Measurements from ENCODE around the gene SHISAL1. TPM values are rescaled to one million over a fixed set of nuclear protein-coding genes. Genes with fewer than 3 reads are reported as not detected.

The SHISAL1 gene
- total RNA-seq, 1 experiment from 2014 or later, result not detected

DNA sequence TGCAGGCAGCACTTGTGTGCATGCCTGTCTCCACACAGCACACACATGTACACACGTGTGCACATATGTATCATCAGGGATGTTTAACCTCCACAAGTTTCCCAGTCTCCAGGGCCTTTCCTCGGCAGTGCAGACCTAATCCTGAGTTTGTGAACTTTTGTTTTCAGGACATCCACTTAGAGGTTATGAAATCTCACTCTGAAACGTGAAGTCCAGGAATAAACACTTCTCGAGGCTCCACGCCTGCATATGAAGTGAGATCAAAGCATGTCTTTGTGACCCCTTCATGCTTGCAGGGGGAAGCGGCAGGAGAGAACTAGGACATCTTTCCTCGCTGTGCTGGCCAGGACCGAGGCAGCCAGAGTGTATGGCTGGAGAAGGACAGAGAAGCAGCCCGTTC lies 3.1 kb downstream of the SHISAL1 start:
- Histone ChIP-seq H3K36me3 (ENCODE audit: control insufficient read depth, insufficient read depth, low read length) (no peaks in the 10 kb centered on the region), H3K9me3 (no peaks in the 10 kb centered on the region), H3K4me3 (ENCODE audit: low read depth, low read length) (no peak overlapping the region), H3K4me1 (no peaks in the 10 kb centered on the region), H3K27me3 (replicated peaks; ENCODE audit: control insufficient read depth, insufficient read depth, low read length) (no peaks in the 10 kb centered on the region)
- ChIA-PET CTCF (no interaction called here), POLR2A (no interaction called here)
- Mint-ChIP-seq H3K27ac (ENCODE audit: unreplicated experiment) (no peak overlapping the region), H3K9me3 (ENCODE audit: unreplicated experiment) (no peaks in the 10 kb centered on the region), H3K4me1 (ENCODE audit: low read depth, unreplicated experiment) (no peaks in the 10 kb centered on the region), H3K4me3 (ENCODE audit: unreplicated experiment) (no peak overlapping the region), H3K27me3 (ENCODE audit: insufficient read depth, unreplicated experiment) (peaks cover 4% of the 10 kb centered on the region), H3K36me3 (ENCODE audit: insufficient read depth, unreplicated experiment) (no peaks in the 10 kb centered on the region)
- intact Hi-C loops (cut with micrococcal nuclease; ENCODE audit: unreplicated experiment), result no loop called here
- BruUV-seq (replicated peaks), result no TSS peak
- TF ChIP-seq, protein P1, sequence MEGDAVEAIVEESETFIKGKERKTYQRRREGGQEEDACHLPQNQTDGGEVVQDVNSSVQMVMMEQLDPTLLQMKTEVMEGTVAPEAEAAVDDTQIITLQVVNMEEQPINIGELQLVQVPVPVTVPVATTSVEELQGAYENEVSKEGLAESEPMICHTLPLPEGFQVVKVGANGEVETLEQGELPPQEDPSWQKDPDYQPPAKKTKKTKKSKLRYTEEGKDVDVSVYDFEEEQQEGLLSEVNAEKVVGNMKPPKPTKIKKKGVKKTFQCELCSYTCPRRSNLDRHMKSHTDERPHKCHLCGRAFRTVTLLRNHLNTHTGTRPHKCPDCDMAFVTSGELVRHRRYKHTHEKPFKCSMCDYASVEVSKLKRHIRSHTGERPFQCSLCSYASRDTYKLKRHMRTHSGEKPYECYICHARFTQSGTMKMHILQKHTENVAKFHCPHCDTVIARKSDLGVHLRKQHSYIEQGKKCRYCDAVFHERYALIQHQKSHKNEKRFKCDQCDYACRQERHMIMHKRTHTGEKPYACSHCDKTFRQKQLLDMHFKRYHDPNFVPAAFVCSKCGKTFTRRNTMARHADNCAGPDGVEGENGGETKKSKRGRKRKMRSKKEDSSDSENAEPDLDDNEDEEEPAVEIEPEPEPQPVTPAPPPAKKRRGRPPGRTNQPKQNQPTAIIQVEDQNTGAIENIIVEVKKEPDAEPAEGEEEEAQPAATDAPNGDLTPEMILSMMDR (IDR thresholded peaks at IDR 0.05; ENCODE audit: insufficient read depth in 1 of 2, low read depth in 1 of 2, low read length in 1 of 2, severe bottlenecking in 1 of 2, unreplicated experiment in 1 of 2), result no peak
- DNase-seq, result no peak

DNA sequence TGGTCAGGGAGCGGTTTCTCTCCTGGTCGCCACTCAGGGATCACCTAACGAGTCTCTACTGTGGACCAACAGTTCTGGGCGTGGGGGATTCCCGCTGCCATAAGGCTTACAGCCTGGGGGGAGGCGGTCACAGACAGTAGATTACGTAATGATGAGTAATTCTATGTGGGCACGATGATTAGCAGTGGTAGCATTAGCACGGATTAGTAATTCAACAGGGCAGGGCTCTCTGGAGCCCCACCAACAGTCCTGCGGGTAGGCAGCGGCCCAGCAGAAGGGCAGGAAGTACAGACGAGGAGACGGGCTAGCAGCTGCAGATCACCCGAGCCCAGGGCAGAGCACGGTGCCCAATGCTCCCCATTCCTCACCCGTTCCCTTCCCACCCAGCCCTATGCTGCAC lies 3.6 kb downstream of the SHISAL1 start:
- DNase-seq, result no peak
- Histone ChIP-seq H3K9me3 (no peaks in the 10 kb centered on the region), H3K36me3 (ENCODE audit: control insufficient read depth, insufficient read depth, low read length) (no peaks in the 10 kb centered on the region), H3K4me1 (no peaks in the 10 kb centered on the region), H3K4me3 (ENCODE audit: low read depth, low read length) (no peak overlapping the region), H3K27me3 (replicated peaks; ENCODE audit: control insufficient read depth, insufficient read depth, low read length) (no peaks in the 10 kb centered on the region)
- intact Hi-C loops (cut with micrococcal nuclease; ENCODE audit: unreplicated experiment), result no loop called here
- Mint-ChIP-seq H3K4me3 (ENCODE audit: unreplicated experiment) (no peak overlapping the region), H3K36me3 (ENCODE audit: insufficient read depth, unreplicated experiment) (no peaks in the 10 kb centered on the region), H3K27me3 (ENCODE audit: insufficient read depth, unreplicated experiment) (peaks cover 4% of the 10 kb centered on the region), H3K4me1 (ENCODE audit: low read depth, unreplicated experiment) (no peaks in the 10 kb centered on the region), H3K27ac (ENCODE audit: unreplicated experiment) (no peak overlapping the region), H3K9me3 (ENCODE audit: unreplicated experiment) (no peaks in the 10 kb centered on the region)
- ChIA-PET POLR2A (no interaction called here), CTCF (no interaction called here)
- BruUV-seq (replicated peaks), result no TSS peak
- TF ChIP-seq, protein P1 (IDR thresholded peaks at IDR 0.05; ENCODE audit: insufficient read depth in 1 of 2, low read depth in 1 of 2, low read length in 1 of 2, severe bottlenecking in 1 of 2, unreplicated experiment in 1 of 2), result no peak

DNA sequence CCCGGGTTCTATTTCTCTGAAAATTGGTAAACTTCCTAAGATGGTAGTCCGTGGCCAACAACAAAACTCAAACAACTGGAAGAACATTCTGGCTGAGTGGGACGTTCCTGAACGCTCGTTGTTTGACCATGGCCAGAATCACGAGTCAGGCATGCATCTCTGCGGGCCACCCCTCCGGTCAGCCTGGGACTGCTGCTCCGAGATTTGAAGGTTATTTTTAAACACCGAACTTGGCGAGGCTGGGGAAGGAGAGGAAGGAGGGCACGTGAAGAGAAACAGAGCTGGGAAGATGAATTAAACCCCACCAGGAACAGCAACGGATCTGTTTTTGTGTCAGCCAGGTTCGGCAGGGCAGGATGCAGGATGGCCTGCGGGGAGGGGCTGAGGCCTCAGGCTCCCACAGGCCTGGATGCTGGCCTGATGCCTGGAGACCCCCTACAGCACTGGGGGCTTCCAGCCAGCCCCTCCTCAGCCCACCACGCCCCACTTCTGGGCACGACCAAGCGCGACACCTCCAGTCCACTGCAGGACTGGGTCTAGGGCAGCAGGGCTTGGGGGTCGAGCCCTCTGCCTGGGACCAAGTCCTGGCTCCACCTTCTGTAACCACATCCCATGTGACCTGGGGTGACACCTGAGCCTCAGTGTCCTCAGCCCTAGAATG lies 5.1 kb downstream of the SHISAL1 start:
- no peak overlapping the region for H3K27ac Mint-ChIP-seq (ENCODE audit: unreplicated experiment)
- Histone ChIP-seq H3K4me1 (no peaks in the 10 kb centered on the region), H3K9me3 (no peaks in the 10 kb centered on the region), H3K4me3 (ENCODE audit: low read depth, low read length) (no peak overlapping the region), H3K36me3 (ENCODE audit: control insufficient read depth, insufficient read depth, low read length) (no peaks in the 10 kb centered on the region), H3K27me3 (replicated peaks; ENCODE audit: control insufficient read depth, insufficient read depth, low read length) (no peaks in the 10 kb centered on the region)
- peaks cover 4% of the 10 kb centered on the region for H3K27me3 Mint-ChIP-seq (ENCODE audit: insufficient read depth, unreplicated experiment)
- H3K4me1 Mint-ChIP-seq (ENCODE audit: low read depth, unreplicated experiment), result no peaks in the 10 kb centered on the region
- no TSS peak for BruUV-seq (replicated peaks)
- intact Hi-C loops (cut with micrococcal nuclease; ENCODE audit: unreplicated experiment), result no loop called here
- H3K36me3 Mint-ChIP-seq (ENCODE audit: insufficient read depth, unreplicated experiment), result no peaks in the 10 kb centered on the region
- H3K4me3 Mint-ChIP-seq (ENCODE audit: unreplicated experiment), result no peak overlapping the region
- no peak for DNase-seq
- POLR2A ChIA-PET, result no interaction called here
- CTCF ChIA-PET, result no interaction called here
- TF ChIP-seq, protein P1 (IDR thresholded peaks at IDR 0.05; ENCODE audit: insufficient read depth in 1 of 2, low read depth in 1 of 2, low read length in 1 of 2, severe bottlenecking in 1 of 2, unreplicated experiment in 1 of 2), result no peak
- H3K9me3 Mint-ChIP-seq (ENCODE audit: unreplicated experiment), result no peaks in the 10 kb centered on the region

Measured in Caco-2 (cell line).